SW480 (cell line): ENCODE data around the gene EEF2K.

ENCODE experiments used
- DNase-seq: peaks from one replicate; pipeline ENCODE4 v3.0.0-alpha.2; 2016; ENCODE audit warnings: low spot score

The EEF2K gene

DNA sequence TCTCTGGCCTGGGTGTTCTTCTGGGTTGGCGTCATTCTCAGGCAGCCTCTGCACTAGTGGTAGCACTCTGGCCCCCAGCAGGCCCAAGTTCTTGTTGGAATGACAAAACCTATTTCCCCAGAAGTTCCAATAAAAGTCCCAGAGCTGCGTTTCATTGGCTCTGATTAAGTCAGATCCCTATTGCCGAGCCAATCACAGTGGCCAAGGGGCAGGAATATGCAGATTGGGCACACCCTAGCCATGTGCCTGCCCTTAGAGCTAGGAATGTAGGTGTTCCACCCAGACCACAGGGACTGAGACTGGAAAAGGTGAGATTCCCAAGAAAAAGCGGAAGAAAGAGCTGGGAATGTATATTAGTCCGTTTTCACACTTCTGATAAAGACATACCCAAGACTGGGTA lies 46.2 kb downstream of the EEF2K start:
- DNase-seq, result no peak

DNA sequence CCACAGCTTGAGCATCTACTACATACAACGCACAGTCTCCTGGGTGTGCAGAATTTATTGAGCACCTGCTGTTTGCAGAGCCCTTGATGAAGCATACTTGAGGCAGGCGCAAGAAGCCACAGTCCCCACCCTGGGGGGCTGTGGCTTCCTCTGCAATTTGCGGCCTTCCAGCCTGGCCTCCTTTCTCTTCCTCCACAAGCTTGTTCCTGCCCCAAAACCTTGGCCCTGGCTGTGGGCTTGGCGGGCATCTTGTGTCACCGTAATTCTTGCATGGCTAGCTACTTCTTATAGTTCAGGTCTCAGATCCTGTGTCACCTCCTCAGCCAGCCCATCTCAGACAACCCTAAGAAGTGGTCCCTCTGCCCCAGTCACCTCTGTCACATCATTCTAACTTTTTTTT lies 47.2 kb downstream of the EEF2K start:
- no peak for DNase-seq

DNA sequence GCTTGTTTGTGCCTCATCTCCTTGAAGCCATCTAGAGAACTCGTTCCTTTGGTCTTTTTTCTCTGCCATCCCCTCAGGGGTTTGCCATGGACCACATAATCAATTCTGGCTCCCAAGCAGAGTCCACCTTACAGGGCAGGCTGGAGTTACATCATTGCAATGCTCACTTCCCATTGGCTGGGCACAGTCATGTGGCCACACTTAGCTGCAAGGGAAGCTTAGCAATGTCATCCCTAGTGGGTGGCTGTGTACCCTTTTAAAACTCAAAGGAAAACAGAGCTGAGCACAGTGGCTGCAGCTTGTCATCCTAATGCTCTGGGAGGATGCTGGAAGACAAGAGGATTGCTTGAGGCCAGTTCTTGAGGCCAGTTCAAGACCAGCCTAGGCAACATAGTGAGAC lies 49.3 kb downstream of the EEF2K start:
- DNase-seq, result no peak

DNA sequence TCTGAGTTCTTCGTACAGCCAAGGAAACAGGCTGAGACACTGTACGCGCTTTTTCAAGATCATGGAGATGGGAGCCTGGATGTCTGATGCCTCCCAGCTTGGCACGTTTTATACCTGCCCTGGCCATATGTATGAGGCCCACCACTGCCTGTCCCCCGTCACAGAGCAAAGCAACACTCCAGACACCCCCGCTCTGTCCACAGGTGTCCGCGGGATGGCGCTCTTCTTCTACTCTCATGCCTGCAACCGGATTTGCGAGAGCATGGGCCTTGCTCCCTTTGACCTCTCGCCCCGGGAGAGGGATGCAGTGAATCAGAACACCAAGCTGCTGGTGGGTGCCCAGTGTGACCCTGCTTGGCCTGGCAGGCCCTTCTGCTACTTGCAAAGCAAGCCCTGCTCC lies 51.4 kb downstream of the EEF2K start:
- no peak for DNase-seq

DNA sequence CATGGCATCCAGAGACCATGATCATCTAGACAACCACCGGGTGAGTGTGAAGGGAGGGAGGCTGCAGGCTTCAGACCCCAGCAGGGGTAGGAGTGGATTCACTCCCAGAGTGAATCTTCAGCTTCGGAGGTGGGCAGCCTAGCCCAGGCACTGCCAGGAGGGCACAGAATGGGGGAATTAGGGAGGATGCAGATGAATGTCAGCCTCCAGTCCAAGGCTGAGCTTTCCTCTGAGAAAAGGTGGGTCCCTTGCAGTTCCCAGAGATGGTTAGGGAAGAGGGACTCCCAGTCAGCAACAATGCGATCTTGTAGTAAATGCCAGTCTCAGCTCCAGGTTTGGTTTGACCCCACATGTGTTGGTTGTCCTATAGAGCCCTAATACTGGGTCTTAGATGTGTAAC lies 54.4 kb downstream of the EEF2K start:
- no peak for DNase-seq

DNA sequence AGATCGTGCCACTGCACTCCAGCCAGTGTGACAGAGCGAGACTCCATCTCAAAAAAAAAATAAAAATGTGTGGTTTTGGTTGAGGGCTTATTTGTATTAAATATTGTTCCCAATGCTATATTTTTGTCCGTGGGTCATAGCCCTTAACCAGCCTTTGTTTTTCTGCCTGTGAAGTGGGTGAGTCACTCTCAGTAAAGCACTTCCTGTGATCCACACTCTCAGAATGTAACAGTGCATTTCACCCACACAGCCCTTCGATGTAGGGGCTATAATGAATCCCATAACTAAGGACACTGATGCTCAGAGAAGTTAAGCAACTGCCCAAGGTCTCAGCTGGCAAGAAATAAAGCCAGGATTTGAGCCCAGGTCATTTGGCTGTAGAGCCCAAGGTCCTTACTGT lies 56.4 kb downstream of the EEF2K start:
- DNase-seq, result no peak

DNA sequence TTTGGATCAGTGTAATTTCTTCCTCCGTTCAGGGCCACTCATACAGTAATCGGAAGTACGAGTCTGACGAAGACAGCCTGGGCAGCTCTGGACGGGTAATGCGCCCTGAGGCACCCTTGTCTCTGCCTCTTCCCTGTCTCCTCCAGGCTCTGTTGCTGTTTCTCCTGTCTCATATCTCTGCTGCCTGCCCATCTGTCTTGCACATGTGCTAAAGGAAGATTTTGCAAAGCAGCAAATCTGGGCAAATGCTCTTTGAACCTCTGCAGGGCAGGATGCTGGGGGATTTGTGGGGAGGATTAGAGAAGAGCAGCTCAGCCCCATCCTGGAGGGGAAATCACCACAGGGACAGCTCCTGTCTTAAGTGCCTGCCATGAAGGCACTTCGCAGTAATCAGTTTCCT lies 58.7 kb downstream of the EEF2K start:
- DNase-seq, result no peak

DNA sequence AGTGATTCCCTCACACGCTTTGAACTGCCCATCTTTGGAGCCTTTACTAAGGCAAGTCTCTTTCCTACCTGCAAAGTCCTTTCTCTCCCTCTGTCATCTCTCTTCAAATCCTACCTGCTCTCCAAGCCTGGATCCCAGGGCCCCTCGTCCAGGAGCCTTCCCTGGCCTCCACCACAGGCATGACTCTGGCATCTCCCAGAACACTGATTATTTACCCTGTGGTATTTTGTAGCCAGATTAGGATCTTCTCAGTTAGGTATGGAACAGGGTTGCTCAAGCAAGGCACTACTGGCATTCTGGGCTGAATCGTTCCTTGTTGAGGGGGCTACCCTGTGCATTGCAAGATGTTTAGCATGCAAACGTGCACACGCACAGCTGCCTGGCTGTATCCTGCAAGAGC lies 59.3 kb downstream of the EEF2K start:
- DNase-seq, result no peak

DNA sequence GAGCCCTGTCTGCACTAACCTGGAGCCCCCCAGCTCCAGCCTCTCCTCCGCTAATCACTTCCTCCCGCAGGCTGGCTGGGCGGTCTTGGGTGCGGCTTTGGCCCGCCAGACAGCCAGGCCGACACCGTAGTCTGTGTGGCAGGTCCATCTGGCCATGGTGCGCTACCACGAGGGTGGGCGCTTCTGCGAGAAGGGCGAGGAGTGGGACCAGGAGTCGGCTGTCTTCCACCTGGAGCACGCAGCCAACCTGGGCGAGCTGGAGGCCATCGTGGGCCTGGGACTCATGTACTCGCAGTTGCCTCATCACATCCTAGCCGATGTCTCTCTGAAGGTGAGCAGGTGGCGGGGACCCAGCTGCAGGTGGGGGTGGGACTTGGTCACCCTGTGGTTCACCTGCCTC lies 60.5 kb downstream of the EEF2K start:
- DNase-seq, result no peak

DNA sequence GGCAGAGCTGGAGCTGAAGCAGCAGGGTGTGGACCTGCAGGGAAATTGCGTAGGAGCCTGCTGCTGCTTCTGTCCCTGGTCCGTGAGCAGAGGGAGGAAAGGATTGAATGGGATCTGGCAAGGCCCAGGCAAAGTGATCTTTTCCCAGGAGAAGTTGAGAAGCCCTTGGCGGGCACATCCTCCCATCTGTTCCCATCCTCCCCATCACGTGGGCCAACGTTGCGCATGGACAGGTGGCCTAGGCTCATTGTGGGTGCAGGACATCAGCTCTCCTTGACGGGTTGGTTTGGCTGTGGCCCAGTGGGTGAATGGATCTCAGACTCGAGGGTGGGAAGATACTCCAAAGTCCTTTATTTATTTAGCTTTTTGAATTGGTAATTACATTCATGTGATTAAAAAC lies 61.7 kb downstream of the EEF2K start:
- no peak for DNase-seq

DNA sequence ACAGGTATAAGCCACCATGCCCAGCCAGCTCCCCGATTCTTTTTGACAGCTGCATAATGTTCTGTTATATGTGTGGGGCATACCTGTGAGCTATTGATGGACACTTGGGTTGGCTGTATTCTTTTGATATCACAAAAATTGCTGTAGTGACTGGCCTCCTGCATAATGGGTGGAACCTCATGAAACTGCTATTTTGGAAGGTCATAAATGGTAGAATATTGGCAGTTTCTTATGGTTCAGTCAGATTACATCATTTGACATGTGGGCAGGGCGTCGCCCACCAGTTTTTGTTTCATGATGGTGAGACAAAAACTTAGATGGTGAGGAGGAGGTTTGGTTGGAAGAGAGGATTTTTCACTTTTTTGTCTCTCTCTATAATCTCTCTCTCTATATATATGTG lies 64.4 kb downstream of the EEF2K start:
- no peak for DNase-seq

DNA sequence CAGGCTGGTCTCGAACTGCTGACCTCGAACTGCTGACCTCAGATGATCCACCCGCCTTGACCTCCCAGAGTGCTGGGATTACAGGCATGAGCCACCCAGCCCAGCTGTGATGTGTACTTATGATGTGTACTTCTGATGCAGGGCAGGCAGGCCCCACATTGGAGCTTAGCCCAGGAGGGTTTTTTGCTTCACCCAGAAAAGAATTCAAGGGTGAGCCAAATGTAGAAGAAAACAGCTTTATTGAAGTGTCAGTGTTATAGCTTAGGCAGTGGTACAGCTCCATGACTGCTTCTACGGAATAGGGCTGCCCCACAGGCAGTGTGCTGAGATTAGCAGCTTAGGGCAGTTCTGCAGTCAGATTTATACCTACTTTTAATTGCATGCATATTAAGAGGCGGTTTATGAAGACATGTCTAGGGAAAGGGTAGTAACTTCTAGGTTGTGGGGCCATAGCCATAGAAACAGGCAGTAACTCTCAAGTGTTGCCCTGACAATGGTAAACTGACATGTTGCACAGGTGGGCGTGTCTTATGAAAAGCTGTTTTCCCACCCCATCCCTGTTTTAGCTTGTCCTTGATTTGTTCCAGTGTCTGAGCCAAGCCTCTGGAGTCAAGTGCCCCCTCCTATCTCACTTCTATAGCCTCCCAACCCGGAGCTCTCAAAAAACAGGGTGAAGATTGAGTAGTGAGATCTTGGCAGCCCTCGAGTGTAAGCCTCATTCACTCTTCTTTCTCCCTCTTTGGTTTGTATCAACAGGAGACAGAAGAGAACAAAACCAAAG lies 67.0 kb downstream of the EEF2K start:
- no peak for DNase-seq

DNA sequence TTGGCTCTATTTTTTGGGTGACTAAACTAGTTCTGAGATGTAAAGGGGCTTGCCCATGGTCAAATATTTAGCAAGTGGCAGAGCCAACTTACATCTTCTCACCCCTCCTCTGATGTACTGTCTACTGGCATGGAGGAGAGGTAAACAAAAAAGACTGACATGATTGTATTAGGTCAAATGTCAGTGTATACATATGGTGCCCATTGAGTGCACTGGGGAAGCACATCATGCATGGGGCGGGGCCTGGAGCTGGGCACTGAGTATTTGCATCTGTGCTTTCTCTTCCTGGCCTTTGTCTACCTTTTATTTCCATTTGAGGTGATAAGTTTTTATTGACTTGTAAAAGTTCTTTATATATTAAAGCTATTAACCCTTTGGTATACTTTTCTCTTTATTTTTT lies 68.8 kb downstream of the EEF2K start:
- DNase-seq, result no peak

DNA sequence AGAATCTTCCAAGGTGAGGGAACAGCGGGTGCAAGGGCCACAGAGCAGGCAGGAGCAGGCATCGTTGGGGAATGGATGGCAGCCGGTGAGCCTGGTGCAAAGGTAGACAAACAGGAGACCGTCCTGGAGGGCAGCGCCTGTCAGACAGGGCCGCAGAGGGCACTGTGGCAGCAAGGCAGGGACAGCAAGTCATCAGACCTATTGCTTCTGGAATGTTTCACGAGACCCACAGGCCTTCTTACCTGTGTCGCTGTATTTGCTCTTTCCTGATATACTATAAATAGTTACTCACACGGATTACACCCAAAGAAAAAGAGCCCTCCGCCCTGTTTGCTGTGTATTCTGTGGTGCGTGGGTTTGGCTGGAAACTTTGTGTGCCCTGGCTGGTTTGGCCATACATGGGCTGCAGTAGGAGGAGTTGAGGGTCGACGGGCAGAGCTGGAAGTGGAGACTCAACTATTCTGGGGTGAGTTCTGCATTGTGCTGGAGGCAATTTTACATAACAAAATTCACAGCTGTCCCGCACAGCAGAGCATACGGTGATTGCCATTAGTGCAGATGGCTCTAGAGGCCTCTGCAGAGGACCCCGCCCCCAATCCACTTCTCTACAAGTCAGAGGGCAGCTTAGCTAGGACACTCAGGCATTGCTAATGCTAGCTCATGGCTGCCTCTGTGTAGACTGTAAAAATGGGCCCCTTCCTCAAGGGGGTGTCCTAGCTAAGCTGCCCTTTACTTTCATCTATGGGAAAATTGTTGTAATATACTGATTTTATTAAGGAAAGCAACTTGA lies 72.6 kb downstream of the EEF2K start:
- DNase-seq, result no peak

DNA sequence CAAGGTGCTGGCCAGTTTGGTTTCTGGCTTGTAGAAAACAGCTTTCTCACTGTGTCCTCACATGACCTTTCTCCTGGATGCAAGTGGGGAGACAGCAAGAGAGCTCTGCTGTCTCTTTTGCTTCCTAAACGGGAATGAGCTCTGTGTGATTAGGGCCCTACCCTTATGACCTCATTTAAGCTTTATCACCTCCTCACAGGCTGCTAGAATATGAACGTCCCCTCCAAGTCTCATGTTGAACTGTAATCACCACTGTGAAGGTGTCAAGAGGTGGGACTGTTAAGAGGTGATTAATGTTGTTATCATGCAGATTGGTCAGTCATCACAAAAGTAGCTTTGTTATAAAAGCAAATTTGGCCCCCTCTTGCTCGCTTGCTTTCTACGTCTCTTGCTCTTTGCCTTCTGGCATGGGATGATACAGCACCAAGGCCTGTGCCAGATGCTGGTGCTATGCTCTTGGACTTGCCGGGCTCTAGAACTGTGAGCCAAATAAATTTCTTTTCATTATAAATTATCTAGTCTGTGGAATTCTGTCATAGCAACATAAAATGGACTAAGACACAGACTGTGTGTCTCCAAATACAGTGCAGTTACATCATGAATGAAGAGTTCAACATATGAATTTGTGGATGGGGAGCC lies 76.3 kb downstream of the EEF2K start:
- DNase-seq, result no peak

DNA sequence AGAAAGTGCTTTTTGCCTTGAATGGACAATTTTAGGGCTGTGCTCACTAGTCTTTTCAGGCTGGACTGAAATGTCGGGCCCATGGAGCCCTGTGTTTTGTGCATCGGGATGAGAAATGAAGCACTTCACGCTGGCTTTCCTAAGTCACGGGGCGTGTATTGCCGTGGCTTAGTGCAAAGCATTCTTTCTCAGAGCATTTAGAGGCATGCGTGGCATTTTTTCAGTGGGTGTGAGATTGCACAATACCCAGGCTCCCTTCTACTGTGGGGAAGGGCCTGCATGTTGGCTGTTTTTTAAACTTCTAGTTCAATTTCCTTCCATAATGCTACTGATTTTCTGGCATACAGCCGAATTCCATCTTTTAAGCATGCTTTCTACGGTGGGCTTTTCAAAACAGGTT lies 78.6 kb downstream of the EEF2K start:
- DNase-seq, result no peak

DNA sequence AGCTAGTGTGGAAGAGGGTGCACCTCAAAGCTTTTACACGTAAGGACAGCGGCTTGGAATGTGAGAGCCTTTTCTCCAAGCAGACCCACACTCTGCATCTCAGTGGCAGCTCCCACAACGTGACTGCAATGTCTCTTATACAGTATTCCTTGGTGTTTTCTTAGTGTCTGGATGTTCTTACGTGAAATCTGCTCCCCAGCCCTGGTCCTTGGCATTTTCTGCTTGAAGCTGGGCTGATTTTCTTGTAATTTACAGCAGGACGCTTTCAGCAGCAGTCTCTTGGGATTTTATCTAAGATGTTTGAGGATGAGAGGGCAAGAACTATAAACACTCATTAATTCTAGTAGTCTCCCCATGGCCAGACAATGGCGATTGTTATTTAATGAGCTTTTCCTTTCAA lies 79.0 kb downstream of the EEF2K start:
- no peak for DNase-seq

DNA sequence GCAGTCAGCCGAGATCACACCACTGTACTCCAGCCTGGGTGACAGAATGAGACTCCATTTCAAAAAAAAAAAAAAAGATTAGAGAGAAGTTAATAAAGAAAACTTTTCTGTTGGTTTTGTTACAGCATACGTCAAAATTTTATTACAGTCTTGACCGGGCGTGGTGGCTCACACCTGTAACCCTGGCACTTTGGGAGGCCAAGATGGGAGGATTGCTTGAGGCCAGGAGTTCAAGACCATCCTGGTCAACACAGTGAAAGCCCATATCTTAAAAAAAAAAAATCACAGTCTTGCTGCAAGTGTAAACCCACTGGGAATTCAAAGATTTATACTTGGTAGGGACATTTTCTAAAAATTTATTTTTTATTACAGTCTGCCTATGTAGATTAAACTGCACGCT lies 84.9 kb downstream of the EEF2K start:
- no peak for DNase-seq

DNA sequence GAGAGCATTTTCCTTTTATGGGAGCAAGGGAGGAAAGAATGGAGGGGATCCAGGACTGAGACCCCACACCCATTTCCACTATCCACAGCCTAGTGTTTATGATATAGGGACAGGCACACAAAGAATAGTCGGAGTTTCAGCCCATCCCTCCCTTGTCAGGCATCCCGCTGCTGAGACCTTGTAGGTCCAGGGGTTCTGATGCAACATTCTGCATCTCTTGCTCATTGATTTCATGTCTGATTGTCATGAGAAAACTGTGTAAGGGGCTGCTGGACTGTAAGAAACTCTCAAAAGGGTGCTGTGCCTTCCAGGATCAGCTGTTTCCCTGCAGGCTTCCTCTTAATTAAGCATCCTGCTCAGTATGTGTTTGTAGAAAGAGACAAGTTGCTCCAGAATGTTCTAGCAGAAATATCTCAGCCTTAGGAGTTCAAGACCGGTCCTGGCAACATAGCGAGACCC lies 85.8 kb downstream of the EEF2K start:
- peak; percentile 24 for DNase-seq

DNA sequence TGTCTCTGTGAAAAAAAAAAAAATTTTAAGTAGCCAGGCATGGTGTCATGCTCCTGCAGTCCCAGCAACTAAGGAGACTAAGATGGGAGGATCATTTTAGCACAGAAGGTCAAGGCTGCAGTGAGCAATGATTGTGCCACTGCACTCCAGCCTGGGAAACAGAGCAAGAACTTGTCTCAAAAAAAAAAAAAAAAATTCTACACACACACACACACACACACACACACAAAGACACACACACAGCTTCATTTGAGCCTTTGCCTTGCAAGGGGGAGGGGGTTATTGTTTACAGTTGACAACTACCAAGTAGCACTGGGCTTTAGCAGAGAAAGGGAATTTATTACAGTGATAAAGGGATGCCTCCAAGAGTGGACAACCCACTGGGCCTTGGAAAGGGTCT lies 86.2 kb downstream of the EEF2K start:
- no peak for DNase-seq

DNA sequence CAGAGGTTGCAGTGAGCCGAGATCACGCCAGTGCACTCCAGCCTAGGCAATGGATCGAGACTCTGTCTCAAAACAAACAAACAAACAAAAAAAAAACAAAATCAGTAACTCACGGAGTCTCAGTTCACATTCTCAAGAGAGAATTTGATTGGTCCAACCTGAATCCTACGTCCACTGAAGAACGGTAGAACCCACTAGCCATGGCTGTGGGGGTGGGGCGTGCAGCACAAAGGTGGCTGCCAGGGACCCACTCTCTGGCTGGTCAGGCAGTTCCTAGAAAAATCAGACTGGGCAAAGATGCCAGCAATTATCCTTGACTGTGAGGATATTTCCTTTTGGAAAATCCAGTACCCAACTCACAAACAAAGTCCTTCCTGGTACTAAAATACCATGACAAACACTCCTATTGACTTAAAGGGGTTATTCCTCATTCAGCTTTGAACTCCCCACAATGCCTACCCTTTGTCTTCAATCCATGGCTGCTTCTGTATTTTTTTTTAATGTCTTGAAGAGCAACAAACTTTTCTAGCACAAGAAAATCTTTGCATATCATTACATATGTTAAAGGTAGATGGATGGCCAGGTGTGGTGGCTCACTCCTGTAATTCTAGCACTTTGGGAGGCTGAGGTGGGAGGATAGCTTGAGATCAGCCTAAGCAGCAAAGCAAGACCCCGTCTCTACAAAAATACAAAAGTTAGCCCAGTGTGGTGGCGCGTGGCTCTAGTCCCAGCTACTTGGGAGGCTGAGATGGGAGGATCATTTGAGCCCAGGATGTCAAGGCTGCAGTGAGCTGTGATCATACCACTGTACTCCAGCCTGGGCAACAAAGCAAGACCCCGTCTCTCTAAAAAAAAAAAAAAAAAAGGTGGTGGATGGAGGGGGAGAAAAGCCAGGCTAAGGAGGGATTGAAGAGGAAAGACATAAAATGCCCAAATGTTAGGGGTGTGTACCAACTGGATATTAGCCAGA lies 87.3 kb downstream of the EEF2K start:
- no peak for DNase-seq
